PFSK-1 (cell line): ENCODE measurements around the gene LXN.

Source experiments
- FOXP2 ChIP-seq: optimal IDR thresholded peaks from 2 replicates; pipeline ENCODE3; 2011; ENCODE audit warnings: borderline replicate concordance, control low read depth, inconsistent platforms; ENCODE audit not compliant: insufficient read depth; ENCODE audit errors: extremely low read length, extremely low read depth
- POLR2AphosphoS5 ChIP-seq: IDR thresholded peaks from 2 replicates; pipeline ENCODE4 v1.6.1; 2012; ENCODE audit warnings: low read depth, mild to moderate bottlenecking, control low read depth, low read length, moderate library complexity
- REST ChIP-seq, 2 experiments: IDR thresholded peaks; 2 replicates each; pipeline versions ENCODE4 v1.6.1 to v1.8.0; 2011 to 2012; ENCODE audit warnings: low read depth in 2 of 2, low read length in 2 of 2, control low read depth in 1 of 2, inconsistent platforms in 1 of 2, mild to moderate bottlenecking in 1 of 2, moderate library complexity in 1 of 2; ENCODE audit not compliant: insufficient read depth in 1 of 2
- SIN3A ChIP-seq: IDR thresholded peaks from 2 replicates; pipeline ENCODE4 v1.6.1; 2012; ENCODE audit warnings: mild to moderate bottlenecking, low read length, moderate library complexity, borderline replicate concordance; ENCODE audit not compliant: insufficient read depth
- TAF1 ChIP-seq: IDR thresholded peaks from 2 replicates; pipeline ENCODE4 v1.6.1; 2012; ENCODE audit warnings: low read length, control low read depth, borderline replicate concordance; ENCODE audit not compliant: insufficient read depth

LXN gene

GRCh38 chr3:158668506-158668905 is 3.9 kb downstream of the LXN start:
- TF ChIP-seq TAF1 = no peak
- no peak for TF ChIP-seq FOXP2
- no peak for TF ChIP-seq REST (IDR thresholded peaks at IDR 0.05; ENCODE audit: insufficient read depth in 1 of 2, low read depth in 2 of 2, low read length in 2 of 2)
- no peak for TF ChIP-seq POLR2AphosphoS5
- TF ChIP-seq SIN3A = no peak

- TF ChIP-seq SIN3A = no peak
- TF ChIP-seq REST (IDR thresholded peaks at IDR 0.05; ENCODE audit: insufficient read depth in 1 of 2, low read depth in 2 of 2, low read length in 2 of 2) = no peak
- no peak for TF ChIP-seq TAF1
- TF ChIP-seq FOXP2 = no peak
- TF ChIP-seq POLR2AphosphoS5 = no peak
Observed at GRCh38 chr3:158666416-158666815, 6.0 kb downstream of the LXN start.

GRCh38 chr3:158663832-158664231 is 8.6 kb downstream of the LXN start:
- TF ChIP-seq SIN3A (no peak), FOXP2 (no peak), POLR2AphosphoS5 (no peak), REST (IDR thresholded peaks at IDR 0.05; ENCODE audit: insufficient read depth in 1 of 2, low read depth in 2 of 2, low read length in 2 of 2) (no peak), TAF1 (no peak)

GRCh38 chr3:158663246-158663645 is 9.2 kb downstream of the LXN start:
- no peak for TF ChIP-seq TAF1
- no peak for TF ChIP-seq POLR2AphosphoS5
- no peak for TF ChIP-seq FOXP2
- no peak for TF ChIP-seq SIN3A
- no peak for TF ChIP-seq REST (IDR thresholded peaks at IDR 0.05; ENCODE audit: insufficient read depth in 1 of 2, low read depth in 2 of 2, low read length in 2 of 2)

GRCh38 chr3:158660711-158661110 is 11.7 kb downstream of the LXN start:
- TF ChIP-seq FOXP2 = no peak
- TF ChIP-seq REST (IDR thresholded peaks at IDR 0.05; ENCODE audit: insufficient read depth in 1 of 2, low read depth in 2 of 2, low read length in 2 of 2) = no peak
- TF ChIP-seq POLR2AphosphoS5 = no peak
- TF ChIP-seq TAF1 = no peak
- TF ChIP-seq SIN3A = no peak
